ENCODE measurements around the gene LCN6. TPM values are rescaled to one million over a fixed set of nuclear protein-coding genes. Genes with fewer than 3 reads are reported as not detected.

LCN6 gene
- total and polyA plus RNA-seq, 9 of the 15 experiments (the other 6 are each of a cell fraction or from before 2014, with no cell fraction given) = 0.10 to 0.45 (median 0.37) TPM; not detected in 5

- no peak for TF ChIP-seq ARID4B (CRISPR knock-in tag; IDR thresholded peaks at IDR 0.05)
- TF ChIP-seq RCOR1 (IDR thresholded peaks at IDR 0.05; ENCODE audit: borderline replicate concordance in 1 of 2, low read depth in 2 of 2, low read length in 2 of 2) = no peak
- no peak for TF ChIP-seq ZNF655 (CRISPR knock-in tag; IDR thresholded peaks at IDR 0.05)
- no peak for TF ChIP-seq ZNF75A (CRISPR knock-in tag; IDR thresholded peaks at IDR 0.05)
- TF ChIP-seq ASH1L (IDR thresholded peaks at IDR 0.05; ENCODE audit: borderline replicate concordance, low read depth, partially characterized antibody) = no peak
- TF ChIP-seq NFE2L1 (tag; IDR thresholded peaks at IDR 0.05; ENCODE audit: borderline replicate concordance, low read depth) = no peak
- TF ChIP-seq ZSCAN29 (IDR thresholded peaks at IDR 0.05) = no peak
- TF ChIP-seq MEIS2 (IDR thresholded peaks at IDR 0.05; ENCODE audit: partially characterized antibody) = no peak
- TF ChIP-seq MNT (conservative IDR thresholded peaks at IDR 0.05) = no peak
- TF ChIP-seq HLTF (IDR thresholded peaks at IDR 0.05) = no peak
- 0 out of 6 replicates have a peak, but pooled peaks of 2 of the 3 experiments have one; percentile 6 to 12 for TF ChIP-seq CTCF (IDR thresholded peaks at IDR 0.05 in 2 of 3, conservative IDR thresholded peaks at IDR 0.05 in 1 of 3; ENCODE audit: insufficient read depth in 2 of 3, low read depth in 1 of 3, low read length in 3 of 3)
- TF ChIP-seq TOE1 (IDR thresholded peaks at IDR 0.05; ENCODE audit: borderline replicate concordance) = no peak
- TF ChIP-seq TOE1 (CRISPR knock-in tag; IDR thresholded peaks at IDR 0.05; ENCODE audit: borderline replicate concordance, low read depth) = no peak
- TF ChIP-seq ZBTB33 (CRISPR knock-in tag; IDR thresholded peaks at IDR 0.05) = peak; percentile 63; the same call in 1 of the 2 replicates
- no peak for TF ChIP-seq ZBTB1 (CRISPR knock-in tag; IDR thresholded peaks at IDR 0.05; ENCODE audit: borderline replicate concordance, low read depth)
Observed at GRCh38 chr9:136719195-136719880, 29.0 kb downstream of the LCN6 start (continued).

Data from K562 (cell line).